ENCODE measurements around the gene CSTPP1.
A peak's percentile ranks its signal among the peaks of the same experiment; 100 is the strongest.
"Not testable (repeated sequence)": the region's sequence is repeated elsewhere in the genome, so short reads cannot be mapped to it uniquely, and the experiment has no call there.

Gene CSTPP1

GRCh38 chr11:46913484-46913883, 23.1 kb upstream of the CSTPP1 start:
- no peak for DNase-seq

GRCh38 chr11:46914363-46914762, 22.2 kb upstream of the CSTPP1 start:
- DNase-seq = no peak

- DNase-seq = no peak
These were observed 21.7 kb upstream of the CSTPP1 start for GRCh38 chr11:46914910-46915309.

GRCh38 chr11:46916286-46917108, 20.1 kb upstream of the CSTPP1 start:
- DNase-seq = peak in 1 of 2 donors; percentile 47

- DNase-seq = peak in 1 of 2 donors; percentile 16
These were observed 19.3 kb upstream of the CSTPP1 start for GRCh38 chr11:46917109-46917761.

- DNase-seq = no peak
These were observed 18.8 kb upstream of the CSTPP1 start for GRCh38 chr11:46917762-46918082.

GRCh38 chr11:46918083-46918787, 18.3 kb upstream of the CSTPP1 start, which contains the start of gene LRP4:
LRP4 (minus strand) TSS chr11:46918550; CDS start chr11:46918379, 171 bp downstream.
- DNase-seq = peak; percentile 39 to 61

GRCh38 chr11:46918788-46919513, 17.6 kb upstream of the CSTPP1 start:
- peak in 1 of 2 donors; percentile 11 for DNase-seq

GRCh38 chr11:46920755-46921154, 15.8 kb upstream of the CSTPP1 start:
- DNase-seq = peak in 1 of 2 donors; percentile 3

- not testable (repeated sequence) for DNase-seq
These were observed 8.6 kb upstream of the CSTPP1 start for GRCh38 chr11:46927928-46928327.

- DNase-seq = not testable (repeated sequence)
These were observed 7.9 kb upstream of the CSTPP1 start for GRCh38 chr11:46928701-46929100.

- DNase-seq = no peak
These were observed 6.5 kb upstream of the CSTPP1 start for GRCh38 chr11:46930089-46930488.

GRCh38 chr11:46942172-46942571, 5.6 kb downstream of the CSTPP1 start:
- DNase-seq = no peak

- no peak for DNase-seq
These were observed 8.0 kb downstream of the CSTPP1 start for GRCh38 chr11:46944356-46945075.

- DNase-seq = no peak
These were observed 11.0 kb downstream of the CSTPP1 start for GRCh38 chr11:46947399-46948077.

GRCh38 chr11:46948378-46949131, 12.0 kb downstream of the CSTPP1 start:
- DNase-seq = no peak

GRCh38 chr11:46949297-46949696, 12.7 kb downstream of the CSTPP1 start:
- no peak for DNase-seq

- no peak for DNase-seq
These were observed 15.3 kb downstream of the CSTPP1 start for GRCh38 chr11:46951864-46952263.

GRCh38 chr11:46952553-46952952, 16.0 kb downstream of the CSTPP1 start:
- no peak for DNase-seq

GRCh38 chr11:46953093-46953492, 16.5 kb downstream of the CSTPP1 start:
- DNase-seq = no peak

- no peak for DNase-seq
These were observed 22.2 kb downstream of the CSTPP1 start for GRCh38 chr11:46958777-46959176.
